AG20443 (cell line): Measurements from ENCODE around the gene C11orf42.
"Not testable (repeated sequence)": the region's sequence is repeated elsewhere in the genome, so short reads cannot be mapped to it uniquely, and the experiment has no call there.

Experiments used
- DNase-seq: peaks from one replicate; pipeline ENCODE4 v3.0.0; 2012; ENCODE audit warnings: low spot score, mixed read lengths

C11orf42 gene

GRCh38 chr11:6223854-6224253, 18.5 kb downstream of the C11orf42 start:
- DNase-seq, result no peak

GRCh38 chr11:6224421-6224820, 19.1 kb downstream of the C11orf42 start:
- no peak for DNase-seq

- DNase-seq, result no peak
Measured at GRCh38 chr11:6225024-6225423, 19.7 kb downstream of the C11orf42 start.

- DNase-seq, result no peak
Measured at GRCh38 chr11:6225896-6226295, 20.5 kb downstream of the C11orf42 start.

GRCh38 chr11:6228520-6228919, 23.2 kb downstream of the C11orf42 start:
- DNase-seq, result no peak

- DNase-seq, result no peak
Measured at GRCh38 chr11:6229911-6230310, 24.6 kb downstream of the C11orf42 start.

- no peak for DNase-seq
Measured at GRCh38 chr11:6232899-6233298, 27.5 kb downstream of the C11orf42 start.

GRCh38 chr11:6233984-6234386, 28.6 kb downstream of the C11orf42 start:
- no peak for DNase-seq

GRCh38 chr11:6234387-6235107, 29.2 kb downstream of the C11orf42 start, which contains the start of gene FHIP1B:
Gene FHIP1B, minus strand, starts transcription at chr11:6234636. Its CDS starts 10,120 bp downstream, at chr11:6224516.
- DNase-seq, result peak; percentile 97

- DNase-seq, result no peak
Measured at GRCh38 chr11:6237266-6237665, 31.9 kb downstream of the C11orf42 start.

GRCh38 chr11:6237761-6238302, 32.5 kb downstream of the C11orf42 start:
- no peak for DNase-seq

- no peak for DNase-seq
Measured at GRCh38 chr11:6238902-6239301, 33.5 kb downstream of the C11orf42 start, which contains the start of gene CNGA4. Gene CNGA4, plus strand, starts transcription at chr11:6239089. Its CDS starts 118 bp downstream, at chr11:6239207.

GRCh38 chr11:6240139-6240538, 34.8 kb downstream of the C11orf42 start:
- no peak for DNase-seq

- no peak for DNase-seq
Measured at GRCh38 chr11:6240781-6241180, 35.4 kb downstream of the C11orf42 start.

- DNase-seq, result no peak
Measured at GRCh38 chr11:6241316-6241715, 36.0 kb downstream of the C11orf42 start.

- DNase-seq, result no peak
Measured at GRCh38 chr11:6245536-6245935, 40.2 kb downstream of the C11orf42 start.

- no peak for DNase-seq
Measured at GRCh38 chr11:6248248-6248647, 42.9 kb downstream of the C11orf42 start.

GRCh38 chr11:6248897-6249296, 43.5 kb downstream of the C11orf42 start:
- DNase-seq, result not testable (repeated sequence)

- peak; percentile 80 for DNase-seq
Measured at GRCh38 chr11:6249770-6250555, 44.6 kb downstream of the C11orf42 start.

- DNase-seq, result peak; percentile 85
Measured at GRCh38 chr11:6251120-6251733, 45.9 kb downstream of the C11orf42 start.

GRCh38 chr11:6251990-6252473, 46.7 kb downstream of the C11orf42 start:
- no peak for DNase-seq

GRCh38 chr11:6253197-6253596, 47.8 kb downstream of the C11orf42 start:
- no peak for DNase-seq
